ENCODE data around the gene WIPF1.

Gene WIPF1

DNA sequence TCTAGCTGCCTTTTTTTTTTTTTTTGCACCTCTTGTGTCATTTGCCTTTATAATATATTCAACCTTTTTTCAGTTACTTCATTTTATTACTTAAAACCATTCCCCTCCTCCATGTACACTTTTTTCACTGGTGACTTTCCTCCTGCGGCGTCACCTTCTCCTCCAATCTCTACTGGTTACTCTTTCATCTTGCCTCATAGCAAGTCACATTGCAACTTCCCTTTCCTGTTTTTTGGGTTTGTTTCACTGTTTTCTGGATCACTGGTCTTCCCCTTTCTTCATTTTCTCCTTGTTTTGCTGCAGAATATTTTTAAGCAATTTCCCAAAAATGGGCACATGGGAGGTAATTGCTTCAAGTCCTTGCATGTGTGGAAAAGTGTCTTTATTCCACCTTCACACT is 73.1 kb downstream of the WIPF1 start:
- TF ChIP-seq, protein P1, sequence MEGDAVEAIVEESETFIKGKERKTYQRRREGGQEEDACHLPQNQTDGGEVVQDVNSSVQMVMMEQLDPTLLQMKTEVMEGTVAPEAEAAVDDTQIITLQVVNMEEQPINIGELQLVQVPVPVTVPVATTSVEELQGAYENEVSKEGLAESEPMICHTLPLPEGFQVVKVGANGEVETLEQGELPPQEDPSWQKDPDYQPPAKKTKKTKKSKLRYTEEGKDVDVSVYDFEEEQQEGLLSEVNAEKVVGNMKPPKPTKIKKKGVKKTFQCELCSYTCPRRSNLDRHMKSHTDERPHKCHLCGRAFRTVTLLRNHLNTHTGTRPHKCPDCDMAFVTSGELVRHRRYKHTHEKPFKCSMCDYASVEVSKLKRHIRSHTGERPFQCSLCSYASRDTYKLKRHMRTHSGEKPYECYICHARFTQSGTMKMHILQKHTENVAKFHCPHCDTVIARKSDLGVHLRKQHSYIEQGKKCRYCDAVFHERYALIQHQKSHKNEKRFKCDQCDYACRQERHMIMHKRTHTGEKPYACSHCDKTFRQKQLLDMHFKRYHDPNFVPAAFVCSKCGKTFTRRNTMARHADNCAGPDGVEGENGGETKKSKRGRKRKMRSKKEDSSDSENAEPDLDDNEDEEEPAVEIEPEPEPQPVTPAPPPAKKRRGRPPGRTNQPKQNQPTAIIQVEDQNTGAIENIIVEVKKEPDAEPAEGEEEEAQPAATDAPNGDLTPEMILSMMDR (IDR thresholded peaks at IDR 0.05; ENCODE audit: low read depth, low read length), result no peak
- no peak for TF ChIP-seq EZH2phosphoT487 (IDR thresholded peaks at IDR 0.05; ENCODE audit: low read depth)
- H3K27ac ChIP-seq (ENCODE audit: low read length), result no peak overlapping the region

DNA sequence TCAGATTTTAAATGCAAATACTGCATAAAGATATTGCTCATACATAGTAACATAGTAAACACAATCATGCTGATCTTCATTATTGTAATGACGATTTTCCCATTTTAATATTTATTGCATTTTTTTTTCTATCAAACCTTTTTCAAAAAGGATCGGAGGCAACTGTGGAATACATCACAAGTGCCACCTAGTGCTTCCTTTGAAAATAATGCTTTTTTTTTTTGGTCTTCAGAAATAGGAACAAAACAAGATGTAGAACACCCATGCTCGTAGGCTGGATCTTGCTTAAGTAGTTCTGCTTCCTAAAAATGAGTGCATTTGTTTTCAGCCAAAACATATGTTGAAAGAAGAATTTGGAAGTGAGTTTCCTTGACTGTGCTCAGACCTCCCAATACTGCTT is 75.1 kb downstream of the WIPF1 start:
- Histone ChIP-seq H3K4me1 (ENCODE audit: low read length) (peaks cover 17% of the 10 kb centered on the region), H3K27me3 (ENCODE audit: low read depth, low read length) (no peaks in the 10 kb centered on the region), H3K27ac (ENCODE audit: low read length) (no peak overlapping the region), H3K36me3 (replicated peaks; ENCODE audit: low read depth, low read length) (no peaks in the 10 kb centered on the region), H3K4me2 (ENCODE audit: low read length) (peak overlapping the region; percentile 41), H3K9ac (ENCODE audit: low read length) (no peak overlapping the region), H3K9me3 (ENCODE audit: insufficient read depth, low read length) (no peaks in the 10 kb centered on the region), H2AFZ (ENCODE audit: low read depth, low read length) (no peak overlapping the region), H3K4me3 (ENCODE audit: low read length) (no peak overlapping the region), H3K79me2 (ENCODE audit: low read length) (no peaks in the 10 kb centered on the region), H4K20me1 (ENCODE audit: insufficient read depth, low read length) (no peaks in the 10 kb centered on the region)
- no peak for TF ChIP-seq EZH2phosphoT487 (IDR thresholded peaks at IDR 0.05; ENCODE audit: low read depth)
- TF ChIP-seq, protein P1 (IDR thresholded peaks at IDR 0.05; ENCODE audit: low read depth, low read length), result peak; percentile 57

More for the DNA sequence above, 73.1 kb downstream of the WIPF1 start:
- H4K20me1 ChIP-seq (ENCODE audit: insufficient read depth, low read length), result no peaks in the 10 kb centered on the region
- no peak overlapping the region for H3K4me3 ChIP-seq (ENCODE audit: low read length)
- no peak overlapping the region for H3K4me2 ChIP-seq (ENCODE audit: low read length)
- H3K9me3 ChIP-seq (ENCODE audit: insufficient read depth, low read length), result no peaks in the 10 kb centered on the region
- H3K79me2 ChIP-seq (ENCODE audit: low read length), result no peaks in the 10 kb centered on the region
- H3K36me3 ChIP-seq (replicated peaks; ENCODE audit: low read depth, low read length), result no peaks in the 10 kb centered on the region
- H2AFZ ChIP-seq (ENCODE audit: low read depth, low read length), result peak overlapping the region; percentile 56
- no peaks in the 10 kb centered on the region for H3K27me3 ChIP-seq (ENCODE audit: low read depth, low read length)
- H3K9ac ChIP-seq (ENCODE audit: low read length), result no peak overlapping the region
- H3K4me1 ChIP-seq (ENCODE audit: low read length), result peaks cover 17% of the 10 kb centered on the region

DNA sequence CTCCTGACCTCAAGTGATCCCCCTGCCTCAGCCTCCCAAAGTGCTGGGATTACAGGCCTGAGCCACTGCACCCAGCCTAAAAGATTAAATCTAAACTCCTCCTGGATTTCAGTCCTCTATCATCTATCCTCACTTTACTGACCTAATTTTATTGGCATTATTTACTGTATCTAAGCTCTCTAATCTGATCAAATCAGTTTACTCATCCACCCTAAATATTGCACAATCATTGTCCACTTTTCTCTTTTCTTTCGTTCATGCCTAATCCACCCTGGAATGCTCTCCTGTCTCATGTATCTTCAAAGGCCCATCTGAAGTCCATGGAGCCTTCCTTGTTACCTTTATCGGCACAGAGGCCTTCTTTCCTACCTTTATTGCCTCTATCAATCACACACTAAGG is 79.2 kb downstream of the WIPF1 start:
- Histone ChIP-seq H3K27me3 (ENCODE audit: low read depth, low read length) (no peaks in the 10 kb centered on the region), H3K36me3 (replicated peaks; ENCODE audit: low read depth, low read length) (no peaks in the 10 kb centered on the region), H3K79me2 (ENCODE audit: low read length) (no peaks in the 10 kb centered on the region), H3K4me1 (ENCODE audit: low read length) (peaks cover 18% of the 10 kb centered on the region), H2AFZ (ENCODE audit: low read depth, low read length) (no peak overlapping the region), H3K27ac (ENCODE audit: low read length) (no peak overlapping the region), H3K9me3 (ENCODE audit: insufficient read depth, low read length) (no peaks in the 10 kb centered on the region), H4K20me1 (ENCODE audit: insufficient read depth, low read length) (no peaks in the 10 kb centered on the region), H3K4me3 (ENCODE audit: low read length) (no peak overlapping the region), H3K9ac (ENCODE audit: low read length) (no peak overlapping the region), H3K4me2 (ENCODE audit: low read length) (no peak overlapping the region)
- TF ChIP-seq, protein P1 (IDR thresholded peaks at IDR 0.05; ENCODE audit: low read depth, low read length), result no peak
- TF ChIP-seq EZH2phosphoT487 (IDR thresholded peaks at IDR 0.05; ENCODE audit: low read depth), result no peak

DNA sequence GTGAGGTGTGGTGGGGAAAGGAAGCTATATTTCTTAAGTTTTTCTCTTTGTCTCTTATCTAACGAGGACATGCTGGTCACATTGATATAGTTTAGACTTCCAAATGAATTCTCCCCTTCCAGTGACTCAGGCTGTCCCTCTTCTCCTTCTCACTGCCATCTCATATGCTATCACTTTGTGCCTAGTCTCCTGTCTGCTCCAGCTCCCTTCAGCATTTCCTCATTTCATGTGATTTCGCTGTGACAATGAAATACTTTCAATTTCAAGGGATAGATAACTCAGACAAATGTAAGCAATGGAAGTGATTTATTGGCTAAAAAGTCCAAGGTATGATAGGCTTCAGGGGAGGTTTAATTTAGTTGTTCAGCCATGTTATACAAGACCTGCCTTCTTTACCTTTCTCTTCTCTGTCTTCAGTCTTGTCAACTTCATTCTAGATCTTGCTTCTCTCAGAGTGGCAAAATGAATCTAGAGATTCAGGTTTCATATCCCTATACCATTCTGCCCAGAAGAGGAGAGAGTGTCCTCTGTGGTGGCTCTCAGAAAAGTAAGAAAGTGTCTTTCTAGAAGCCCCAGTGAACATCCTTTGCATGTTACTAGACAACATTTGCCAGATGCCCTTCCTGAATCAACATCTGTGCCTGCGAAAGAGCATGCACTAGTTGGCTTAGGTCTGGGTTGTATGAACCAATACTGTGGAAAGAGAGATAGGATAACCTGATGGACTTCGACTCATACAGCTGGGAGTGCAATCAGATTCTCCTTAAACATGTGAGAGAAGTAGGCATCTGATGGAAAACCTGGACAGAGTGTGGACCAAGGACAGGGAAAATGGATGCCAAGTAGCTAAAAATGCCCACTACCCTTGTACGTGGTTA is 80.9 kb downstream of the WIPF1 start:
- Histone ChIP-seq H3K79me2 (ENCODE audit: low read length) (no peaks in the 10 kb centered on the region), H3K9ac (ENCODE audit: low read length) (no peak overlapping the region), H3K4me1 (ENCODE audit: low read length) (peaks cover 10% of the 10 kb centered on the region), H3K4me2 (ENCODE audit: low read length) (no peak overlapping the region), H3K27me3 (ENCODE audit: low read depth, low read length) (no peaks in the 10 kb centered on the region), H2AFZ (ENCODE audit: low read depth, low read length) (0 out of 2 replicates have a peak overlapping the region, but pooled peaks have one; percentile 65), H3K9me3 (ENCODE audit: insufficient read depth, low read length) (peaks cover 12% of the 10 kb centered on the region; the same call in 1 of the 2 replicates), H3K36me3 (replicated peaks; ENCODE audit: low read depth, low read length) (peaks cover 2% of the 10 kb centered on the region), H3K4me3 (ENCODE audit: low read length) (no peak overlapping the region), H4K20me1 (ENCODE audit: insufficient read depth, low read length) (no peaks in the 10 kb centered on the region), H3K27ac (ENCODE audit: low read length) (no peak overlapping the region)
- TF ChIP-seq EZH2phosphoT487 (IDR thresholded peaks at IDR 0.05; ENCODE audit: low read depth), result no peak
- TF ChIP-seq, protein P1 (IDR thresholded peaks at IDR 0.05; ENCODE audit: low read depth, low read length), result no peak

Data from OCI-LY3 (cell line).